Jurkat, Clone E6-1 (cell line): ENCODE measurements around the gene TOM1L2.

Experiments used
- DNase-seq: peaks from one replicate; pipeline ENCODE4 v3.0.0-alpha.2; 2011; ENCODE audit warnings: low read depth, low spot score
- H3K4me3 ChIP-seq: 2 replicates; pipeline ENCODE4 v1.5.1; 2011; ENCODE audit warnings: mild to moderate bottlenecking, low read length, control low read depth, moderate library complexity

The TOM1L2 gene

DNA sequence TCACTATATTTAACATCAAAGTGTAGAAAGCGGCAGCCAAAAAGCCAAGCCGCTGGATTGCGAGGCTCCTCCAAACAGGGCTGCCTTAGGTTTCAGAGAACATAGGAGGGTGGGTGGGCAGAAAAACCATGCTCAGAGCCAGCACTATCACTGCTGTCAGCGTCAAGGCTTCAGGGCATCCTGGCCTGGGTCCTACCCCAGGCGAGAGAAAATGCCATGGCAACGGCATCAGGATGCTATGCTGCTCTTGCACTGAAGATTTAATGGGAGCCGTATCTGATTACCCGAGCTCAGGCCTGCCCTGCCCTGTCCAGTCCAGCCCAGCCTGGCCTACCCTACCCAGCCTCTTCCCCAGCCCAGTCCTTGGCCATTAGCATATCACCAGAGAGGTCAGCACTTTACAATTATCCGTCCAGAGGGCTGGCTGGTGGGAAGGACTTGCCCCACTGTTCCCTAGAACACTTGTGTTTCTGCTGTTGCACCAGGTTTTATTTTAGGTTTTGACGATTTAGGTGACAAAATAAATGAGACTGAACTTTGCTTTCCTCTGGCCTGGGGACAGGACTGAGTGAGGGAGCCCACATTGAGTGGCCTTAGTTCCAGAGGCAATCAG, 61.1 kb downstream of the TOM1L2 start:
- DNase-seq = no peak
- H3K4me3 ChIP-seq = no peak overlapping the region

DNA sequence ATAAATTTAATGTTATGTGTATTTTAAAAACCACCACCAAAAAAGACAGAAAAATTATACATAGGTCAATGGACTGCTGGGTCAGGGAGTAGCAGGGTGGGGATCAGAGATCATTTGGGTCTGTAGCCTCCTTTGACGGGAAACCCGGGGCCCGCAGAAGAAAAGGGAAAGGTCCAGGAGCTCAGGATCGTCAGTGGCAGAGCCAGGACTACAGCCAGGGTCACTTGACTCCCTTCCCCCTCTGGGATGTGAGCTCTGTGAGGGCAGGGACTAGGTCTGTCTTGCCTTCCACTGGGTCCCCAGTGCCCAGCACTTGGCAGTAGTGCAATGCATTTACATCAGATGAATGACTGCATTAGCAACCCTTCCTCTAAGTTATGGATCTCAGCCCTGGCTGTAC, 62.1 kb downstream of the TOM1L2 start:
- no peak for DNase-seq
- no peak overlapping the region for H3K4me3 ChIP-seq

DNA sequence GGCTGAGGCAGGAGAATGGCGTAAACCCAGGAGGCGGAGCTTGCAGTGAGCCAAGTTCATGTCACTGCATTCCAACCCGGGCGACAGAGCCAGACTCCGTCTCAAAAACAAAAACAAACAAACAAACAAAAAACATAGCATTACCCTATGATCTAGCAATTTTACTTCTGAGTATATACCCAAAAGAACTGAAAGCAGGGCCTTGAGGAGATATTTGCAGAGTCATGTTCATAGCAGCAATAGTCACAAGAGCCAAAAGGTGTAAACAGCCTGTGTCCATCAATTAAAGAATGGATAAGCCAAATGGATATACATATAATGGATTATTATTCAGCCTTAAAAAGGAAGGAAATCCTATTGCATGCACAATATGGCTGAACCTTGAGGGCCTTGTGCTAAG, 63.1 kb downstream of the TOM1L2 start:
- no peak for DNase-seq
- H3K4me3 ChIP-seq = no peak overlapping the region

DNA sequence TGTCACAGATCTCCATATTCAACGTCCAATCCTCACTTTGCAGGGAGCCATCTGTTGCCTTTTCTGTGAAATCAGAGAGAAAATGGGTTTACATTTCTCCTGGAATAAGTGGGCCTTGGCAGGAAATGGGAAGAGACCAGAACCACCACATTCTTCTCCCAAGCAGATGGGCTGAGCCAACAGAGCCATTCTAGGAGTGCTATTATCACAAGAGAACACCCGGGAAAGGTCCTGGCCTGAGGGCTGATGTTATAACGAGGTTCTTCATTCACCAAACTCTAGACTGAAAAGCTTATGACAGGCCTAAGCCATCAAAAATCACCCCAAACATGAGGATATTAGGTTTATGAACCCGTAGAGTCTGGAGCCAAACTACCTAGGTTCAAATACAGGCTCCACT, 64.7 kb downstream of the TOM1L2 start:
- H3K4me3 ChIP-seq = no peak overlapping the region

DNA sequence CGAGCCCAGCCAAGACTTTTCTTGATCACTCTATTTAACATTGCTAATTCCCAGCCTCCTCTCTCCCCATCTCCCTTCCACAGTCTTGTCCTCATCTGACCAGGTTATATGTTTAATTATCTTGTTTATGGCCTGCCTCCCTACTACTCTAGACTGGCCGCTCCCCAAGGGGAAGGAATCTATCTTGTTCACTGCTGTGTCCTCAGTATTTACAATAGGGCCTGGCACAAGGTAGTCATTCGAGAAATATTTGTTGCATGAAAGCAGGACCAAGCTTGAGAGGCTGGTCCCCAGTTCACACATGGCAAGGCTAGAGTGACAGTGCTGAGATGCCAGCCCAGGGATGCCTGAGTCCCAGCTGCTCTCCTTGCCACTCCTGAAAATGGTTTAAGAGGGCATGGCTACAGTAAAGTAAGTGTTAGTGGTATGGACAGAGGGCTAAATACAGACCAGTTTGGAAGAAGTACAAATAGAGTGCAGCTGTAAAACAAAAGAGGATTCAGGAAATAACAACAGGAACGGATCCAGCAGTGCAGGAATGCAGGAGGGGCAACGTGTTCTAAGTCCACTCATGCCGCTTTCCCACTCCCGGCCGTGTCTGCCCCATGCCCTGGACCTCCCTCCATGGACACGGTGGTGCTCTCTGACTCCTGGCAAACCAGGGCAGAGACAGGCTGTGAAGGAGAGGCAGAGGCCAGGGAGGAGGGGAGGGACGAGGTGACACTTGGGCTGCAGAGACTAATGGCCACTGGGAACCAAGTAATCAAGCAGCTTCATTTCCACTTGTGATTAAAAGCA, 65.6 kb downstream of the TOM1L2 start:
- DNase-seq = no peak
- H3K4me3 ChIP-seq = no peak overlapping the region

More for the DNA sequence above, 64.7 kb downstream of the TOM1L2 start:
- no peak for DNase-seq

DNA sequence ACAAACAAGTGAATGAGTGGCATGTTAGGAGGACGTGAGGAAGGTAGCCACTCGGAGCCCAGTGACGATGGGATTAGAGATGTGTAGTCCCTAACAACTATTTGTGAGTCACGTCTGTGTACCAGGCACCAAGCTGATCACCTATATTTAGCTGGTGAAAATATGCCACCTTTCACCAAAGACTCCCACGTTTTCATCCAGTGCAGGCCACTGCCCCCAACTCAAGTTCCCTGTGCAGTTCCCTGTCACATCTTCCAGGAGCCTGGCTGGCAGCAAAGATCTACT, 67.2 kb downstream of the TOM1L2 start:
- DNase-seq = no peak
- H3K4me3 ChIP-seq = no peak overlapping the region

DNA sequence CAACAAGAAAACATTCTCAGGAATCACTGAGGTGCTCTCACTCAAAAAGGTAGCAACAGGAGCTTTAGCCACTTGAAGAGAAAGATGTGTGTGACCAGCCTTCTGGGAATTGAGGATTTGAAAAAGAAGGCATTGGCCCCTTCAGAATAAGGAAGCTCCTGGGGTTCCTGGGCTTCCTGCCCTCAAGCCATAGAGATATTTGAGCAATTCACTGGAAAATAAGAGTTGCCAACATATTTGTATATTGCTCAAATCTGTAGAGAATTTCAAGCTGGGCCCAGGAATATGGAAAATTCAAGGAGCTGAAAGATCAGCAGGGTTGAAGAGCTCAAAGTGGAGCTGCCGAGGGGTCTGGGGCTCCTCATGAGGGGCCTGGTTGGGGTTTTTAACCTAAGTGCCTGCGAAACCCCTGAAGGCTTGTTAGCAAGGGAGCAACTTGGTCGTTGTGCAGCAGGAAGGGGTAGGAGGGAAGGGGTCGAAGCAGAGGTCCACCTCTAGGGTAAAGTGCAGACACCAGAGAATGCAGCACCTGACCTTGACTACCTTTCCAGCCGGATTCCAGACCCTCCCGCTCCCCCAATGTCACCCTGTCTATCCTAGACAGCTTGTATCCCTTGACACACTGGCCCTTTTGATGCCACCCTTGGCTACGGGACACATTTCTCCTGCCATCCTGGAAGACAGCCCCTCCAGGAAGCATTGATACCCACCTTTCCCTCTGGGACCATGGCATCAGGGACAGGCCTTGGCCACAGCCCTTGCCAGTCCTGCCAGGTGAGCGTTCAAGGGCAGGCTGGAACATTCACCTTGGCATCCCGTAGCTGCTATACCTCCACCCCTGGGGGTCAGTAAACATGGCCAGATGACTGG, 67.8 kb downstream of the TOM1L2 start:
- DNase-seq = no peak
- H3K4me3 ChIP-seq = no peak overlapping the region

DNA sequence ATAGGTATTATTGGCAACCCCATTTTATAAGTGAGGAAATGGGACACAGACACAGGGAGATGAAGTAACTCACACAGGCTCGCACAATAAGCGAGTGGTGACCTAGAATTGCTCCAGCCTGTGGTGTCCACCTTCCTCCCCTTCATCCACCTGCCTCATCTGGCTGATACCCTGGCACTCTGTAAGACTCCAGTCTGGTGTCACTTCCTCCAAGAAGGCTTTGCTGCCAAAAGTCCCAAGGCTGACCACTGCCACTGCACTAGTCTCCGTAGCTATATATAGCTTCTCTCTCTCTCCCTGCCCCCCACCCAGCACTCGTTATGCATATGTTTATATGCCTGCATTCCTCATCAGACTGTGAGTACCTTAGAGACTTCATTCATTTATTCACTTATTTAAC, 69.3 kb downstream of the TOM1L2 start:
- DNase-seq = no peak
- H3K4me3 ChIP-seq = no peak overlapping the region

DNA sequence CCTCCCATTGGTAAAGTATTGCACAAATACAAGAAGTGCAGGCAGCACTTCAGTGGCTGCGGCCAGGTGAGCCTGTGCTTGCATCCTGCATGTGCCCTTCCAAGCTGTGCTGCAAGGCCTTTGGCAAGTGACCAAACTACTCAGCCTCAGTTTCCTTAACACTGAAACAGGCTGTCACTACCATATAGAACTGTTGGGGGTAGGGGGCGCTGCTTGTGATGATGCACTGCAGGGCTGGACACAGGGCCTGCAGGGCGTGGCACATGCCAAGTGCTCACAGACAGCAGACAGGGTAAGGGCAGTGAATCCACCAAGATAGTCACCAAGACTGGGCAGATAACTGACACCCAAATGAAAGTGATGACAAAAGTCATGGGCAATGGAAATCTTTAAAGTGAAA, 69.8 kb downstream of the TOM1L2 start:
- H3K4me3 ChIP-seq = no peak overlapping the region
- DNase-seq = no peak

DNA sequence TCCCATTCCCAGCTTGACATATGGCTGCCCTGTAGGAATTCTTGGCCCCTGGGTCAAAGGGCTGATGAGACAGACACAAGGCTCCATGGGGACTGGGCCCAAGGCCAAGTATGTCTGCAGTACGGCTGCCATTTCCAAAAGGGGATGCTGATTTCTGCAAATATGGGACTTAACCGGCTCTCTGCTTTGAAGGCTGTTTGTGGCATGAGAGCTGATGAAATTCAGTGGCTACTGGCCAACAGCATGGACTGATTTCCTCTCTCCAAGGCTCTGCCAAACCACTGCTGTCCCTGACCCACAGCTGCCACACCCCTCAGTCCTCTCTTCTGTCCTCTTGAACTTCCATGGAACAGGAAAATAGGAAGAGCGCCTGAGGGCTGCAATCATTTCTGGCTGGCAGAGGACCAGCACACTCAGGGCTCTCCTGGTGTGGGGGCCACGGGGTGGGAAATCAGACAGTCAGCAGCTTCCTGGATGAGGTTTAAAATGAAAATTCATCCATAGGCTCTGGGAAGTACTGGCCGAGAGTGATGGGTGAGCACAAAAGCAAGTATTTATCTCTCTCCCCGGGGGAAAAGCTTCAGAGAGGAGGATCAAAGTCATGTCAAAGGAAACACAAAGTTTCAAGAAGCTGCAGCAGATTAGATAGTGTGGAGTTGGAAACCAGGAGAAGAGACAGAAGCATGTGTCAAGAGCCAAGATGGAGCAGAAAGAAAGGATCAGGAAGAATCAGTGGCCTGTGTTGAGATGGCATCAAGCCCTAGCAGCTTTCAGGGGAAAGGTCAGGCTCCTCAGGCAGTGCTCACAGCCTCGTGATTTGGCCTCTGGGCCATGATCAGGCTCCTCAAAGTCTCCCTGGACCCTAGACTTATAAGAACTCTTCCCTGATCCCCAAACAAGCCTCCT, 71.3 kb downstream of the TOM1L2 start:
- no peak for DNase-seq
- H3K4me3 ChIP-seq = no peak overlapping the region

DNA sequence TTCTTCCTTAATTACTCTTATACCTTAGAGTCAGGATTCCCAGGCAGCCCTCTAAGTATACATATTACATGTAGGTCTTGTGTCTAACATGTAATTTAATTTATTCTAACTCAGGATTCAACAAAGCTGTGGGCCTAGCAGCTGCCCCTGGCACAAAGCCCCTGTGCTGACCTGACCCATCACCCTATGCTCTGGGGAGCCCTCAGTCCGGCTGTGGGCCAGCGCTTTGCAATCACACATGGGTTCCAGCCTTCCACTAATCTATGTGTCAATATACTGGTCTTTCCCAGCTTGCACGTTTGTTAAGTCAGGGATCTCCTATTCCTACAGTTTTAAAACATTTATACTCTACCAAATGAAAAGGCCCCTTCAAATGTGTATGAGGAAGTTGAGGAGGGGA, 72.7 kb downstream of the TOM1L2 start:
- no peak for DNase-seq
- H3K4me3 ChIP-seq = no peak overlapping the region

DNA sequence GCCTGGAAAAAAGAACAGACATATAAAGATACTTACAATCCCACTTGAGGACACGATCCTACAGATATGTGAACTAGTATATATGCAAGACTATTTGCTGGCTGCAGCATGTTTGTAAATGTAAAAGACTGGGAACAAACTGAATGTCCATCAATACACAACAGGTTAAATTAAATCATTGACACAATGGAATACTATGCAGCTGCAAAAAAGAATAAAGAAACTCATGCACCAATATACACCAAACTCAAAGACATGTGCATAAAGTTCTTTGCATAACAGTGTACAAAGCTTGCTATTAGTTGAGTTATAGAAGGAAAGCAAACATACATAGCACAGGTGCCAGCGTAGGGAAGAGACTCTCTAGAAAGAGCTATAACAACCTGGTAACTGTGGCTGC, 73.5 kb downstream of the TOM1L2 start:
- DNase-seq = no peak
- H3K4me3 ChIP-seq = no peak overlapping the region

DNA sequence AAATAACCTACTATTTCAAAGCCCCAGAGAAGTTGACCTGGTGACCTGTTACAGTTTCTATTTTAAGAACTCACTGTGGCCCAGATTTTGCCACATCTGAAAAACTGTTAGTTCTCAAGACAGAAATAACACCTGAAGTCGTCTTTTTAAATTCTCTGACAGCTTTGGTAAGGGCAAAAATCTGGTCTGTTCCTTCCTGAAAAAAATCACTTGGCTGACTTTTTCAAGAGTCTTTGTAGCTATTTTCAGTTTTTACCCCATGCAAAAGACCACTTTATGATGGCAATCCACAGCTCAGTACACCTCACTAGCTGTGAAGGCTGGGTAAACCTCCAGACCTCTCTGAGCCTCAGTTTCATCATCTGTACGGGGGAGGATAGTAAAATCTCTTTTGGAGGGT, 74.8 kb downstream of the TOM1L2 start:
- H3K4me3 ChIP-seq = no peak overlapping the region
- no peak for DNase-seq

DNA sequence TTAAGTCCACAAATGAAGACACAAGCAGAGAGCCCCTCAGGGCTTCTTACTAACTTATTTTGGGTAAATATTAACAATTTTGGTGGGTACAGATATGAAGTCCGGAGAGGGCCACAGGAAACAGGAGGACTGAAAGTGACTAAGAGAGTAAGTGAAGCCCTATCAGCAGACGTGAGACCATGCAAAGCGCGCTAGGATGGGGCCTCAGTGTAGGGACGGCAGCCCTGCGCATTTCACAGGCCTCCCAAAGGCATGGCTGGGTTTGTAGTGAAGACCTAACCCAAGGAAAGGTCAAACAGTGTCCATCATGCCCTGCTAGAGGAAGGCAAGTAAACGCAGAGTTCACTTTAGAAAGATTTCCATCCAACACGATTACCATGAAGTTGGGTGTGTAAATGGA, 75.5 kb downstream of the TOM1L2 start:
- no peak for DNase-seq
- no peak overlapping the region for H3K4me3 ChIP-seq

DNA sequence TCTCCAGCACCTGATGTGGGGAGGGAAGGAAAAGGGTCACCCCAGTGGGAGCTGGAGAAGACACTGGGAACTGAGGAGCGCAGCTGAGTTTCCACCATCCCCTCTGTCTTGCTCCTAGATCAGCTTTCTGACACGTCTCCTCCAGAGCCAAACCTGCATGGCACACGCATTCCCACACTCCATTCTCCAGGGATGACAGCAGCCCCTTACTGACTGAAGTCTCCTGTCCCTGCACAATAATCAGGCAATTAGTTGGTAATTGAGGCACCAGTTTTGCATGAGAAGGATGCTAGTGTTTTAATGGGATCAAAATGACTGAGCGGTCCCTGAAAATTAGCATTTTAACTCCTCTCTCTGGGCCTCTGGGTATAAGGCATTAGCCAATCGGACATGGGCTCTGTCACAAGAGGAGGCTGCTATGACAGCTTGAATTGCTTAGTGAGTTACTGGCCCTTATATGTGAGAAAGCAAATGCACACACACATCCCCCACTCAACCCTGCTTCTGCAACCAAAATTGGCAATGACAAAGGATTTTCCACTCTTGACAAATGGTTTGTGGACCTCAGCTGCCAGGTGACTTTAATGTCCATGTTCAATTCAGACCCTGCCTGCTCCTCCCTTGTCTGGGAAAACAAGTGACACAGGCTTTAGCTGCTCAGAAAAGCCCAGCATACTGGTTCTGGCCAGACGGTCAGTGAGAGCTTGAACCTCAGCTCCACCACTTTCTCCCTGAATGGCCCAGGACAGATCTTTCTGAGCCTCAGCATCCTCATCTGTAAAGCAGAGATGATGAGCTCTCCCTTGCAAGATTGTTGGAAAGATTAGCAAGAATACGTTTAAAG, 78.2 kb downstream of the TOM1L2 start:
- DNase-seq = no peak
- no peak overlapping the region for H3K4me3 ChIP-seq

DNA sequence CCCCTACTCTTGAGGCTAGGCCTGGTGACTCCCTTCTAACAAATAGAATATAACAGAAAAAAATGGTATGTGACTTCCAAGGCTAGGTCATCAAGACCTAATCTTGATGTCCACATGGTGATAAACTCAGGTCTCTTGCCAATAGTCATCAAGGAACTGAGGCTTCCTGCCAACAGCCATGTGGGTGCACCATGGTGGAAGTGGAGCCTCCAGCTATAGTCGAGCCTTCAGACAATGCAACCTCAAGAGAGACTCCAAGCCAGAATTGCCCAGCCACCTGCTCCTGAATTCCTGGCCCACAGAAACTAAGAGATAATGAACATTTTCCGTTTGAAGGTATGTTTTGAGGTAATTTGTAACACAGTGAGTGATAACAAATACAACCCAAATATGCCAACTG, 79.5 kb downstream of the TOM1L2 start:
- H3K4me3 ChIP-seq = no peak overlapping the region
- DNase-seq = no peak

DNA sequence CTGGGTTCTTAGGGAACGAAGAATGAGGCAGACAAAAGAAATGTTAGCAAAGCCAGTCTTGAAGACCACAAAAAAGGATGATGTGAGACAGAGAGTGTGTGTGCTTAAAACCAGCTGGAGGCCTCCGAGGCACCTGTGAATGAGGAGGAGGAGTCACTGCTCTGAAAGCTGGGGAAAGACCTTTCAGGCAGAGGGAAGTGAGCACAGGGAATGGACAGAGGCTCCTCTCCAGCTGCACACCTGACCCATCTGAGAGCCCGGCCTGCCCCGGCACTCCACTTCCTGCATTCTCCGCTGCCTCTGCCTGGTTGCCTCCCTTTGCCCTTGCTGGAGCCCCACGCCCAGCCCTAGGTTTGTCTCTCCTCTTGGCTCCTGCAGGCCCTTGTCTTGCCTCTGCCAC, 80.2 kb downstream of the TOM1L2 start:
- peak; percentile 91 for DNase-seq
- no peak overlapping the region for H3K4me3 ChIP-seq
